GM23248 (cell line): ENCODE measurements around the gene PIK3C2B. TPM values are rescaled to one million over a fixed set of nuclear protein-coding genes. Genes with fewer than 3 reads are reported as not detected.

Experiments used
- DNase-seq: peaks from one replicate; pipeline ENCODE4 v3.0.0-alpha.2; 2015
- H2AFZ ChIP-seq: fragments of 200-600 bp; sonication (generic); 2 replicates; pipeline ENCODE4 v1.6.1; 2016; ENCODE audit warnings: antibody characterized with exemption
- H3F3A ChIP-seq: fragments of 200-600 bp; sonication (generic); 2 replicates; pipeline ENCODE4 v1.6.1; 2016; ENCODE audit warnings: mild to moderate bottlenecking, antibody characterized with exemption, mixed run types; ENCODE audit not compliant: insufficient read depth
- H3K27ac ChIP-seq: fragments of 200-600 bp; sonication (generic); 2 replicates; pipeline ENCODE4 v1.5.1; 2016; ENCODE audit warnings: mild to moderate bottlenecking
- H3K27me3 ChIP-seq: fragments of 200-600 bp; sonication (generic); replicated peaks from 2 replicates; pipeline ENCODE4 v1.6.1; 2016; ENCODE audit warnings: mild to moderate bottlenecking; ENCODE audit not compliant: insufficient read depth
- H3K36me3 ChIP-seq: fragments of 200-600 bp; sonication (generic); 2 replicates; pipeline ENCODE4 v1.6.1; 2016; ENCODE audit warnings: low read depth, mild to moderate bottlenecking
- H3K4me1 ChIP-seq: fragments of 200-600 bp; sonication (generic); 2 replicates; pipeline ENCODE4 v1.6.1; 2016; ENCODE audit warnings: mild to moderate bottlenecking; ENCODE audit not compliant: insufficient read depth
- H3K4me2 ChIP-seq: fragments of 200-600 bp; sonication (generic); one replicate; pipeline ENCODE4 v1.6.1; 2016; ENCODE audit warnings: mild to moderate bottlenecking; ENCODE audit not compliant: unreplicated experiment
- H3K4me3 ChIP-seq: fragments of 200-600 bp; sonication (generic); 2 replicates; pipeline ENCODE4 v1.5.1; 2016; ENCODE audit warnings: mild to moderate bottlenecking
- H3K79me2 ChIP-seq: fragments of 200-600 bp; sonication (generic); 2 replicates; pipeline ENCODE4 v1.6.1; 2016; ENCODE audit warnings: mild to moderate bottlenecking; ENCODE audit not compliant: insufficient read depth
- H3K9ac ChIP-seq: fragments of 200-600 bp; sonication (generic); 2 replicates; pipeline ENCODE4 v1.6.1; 2016; ENCODE audit warnings: mild to moderate bottlenecking
- H3K9me2 ChIP-seq: fragments of 200-600 bp; sonication (generic); 2 replicates; pipeline ENCODE4 v1.6.1; 2016; ENCODE audit warnings: mixed run types, mild to moderate bottlenecking, moderate library complexity; ENCODE audit not compliant: insufficient read depth
- H3K9me3 ChIP-seq: fragments of 200-600 bp; sonication (generic); one replicate; pipeline ENCODE4 v1.6.1; 2017; ENCODE audit warnings: low read depth
- H4K20me1 ChIP-seq: fragments of 200-600 bp; sonication (generic); 2 replicates; pipeline ENCODE4 v1.6.0; 2016; ENCODE audit not compliant: insufficient read depth
- EZH2 ChIP-seq: fragments of 200-600 bp; sonication (generic); IDR thresholded peaks from 2 replicates; pipeline ENCODE4 v1.6.1; 2018; ENCODE audit warnings: antibody characterized with exemption, mild to moderate bottlenecking; ENCODE audit not compliant: insufficient read depth, poor library complexity, severe bottlenecking
- EZH2phosphoT487 ChIP-seq: fragments of 200-600 bp; sonication (generic); IDR thresholded peaks from 2 replicates; pipeline ENCODE4 v1.6.1; 2018; ENCODE audit warnings: antibody characterized with exemption, moderate library complexity, mild to moderate bottlenecking, low read depth; ENCODE audit not compliant: insufficient read depth
- WGBS, 2 experiments: methylation state at CpG; one replicate each; pipeline ENCODE4 v1.1.6; 2015 to 2017; ENCODE audit warnings: low lambda C conversion rate in 2 of 2, low coverage in 1 of 2; ENCODE audit errors: missing lambda C conversion rate in 2 of 2; 5-methylcytosine and 5-hydroxymethylcytosine counted together
- in situ Hi-C: fragments of 300-500 bp; cut with MboI; formaldehyde crosslinking; loops from 2 replicates; pipeline ENCODE4 v1.15.0; 2020
- polyA plus RNA-seq: library from polyadenylated mRNA; unstranded; fragments of >200 nt; fragmentation: Nextera tagmentation; extraction: Ambion mirVana; gene quantifications from 2 replicates; pipeline ENCODE4 v1.2.1, GENCODE V29; 2016
- total RNA-seq: library from RNA; depleted of rRNA; stranded (reverse); fragments of >200 nt; shearing (Covaris generic); gene quantifications from 2 replicates; pipeline ENCODE4 v1.2.3, GENCODE V29; 2014

PIK3C2B gene
- total and polyA plus RNA-seq, 2 experiments from 2014 or later, result 0.20 to 0.76 TPM

GRCh38 chr1:204509186-204509635 lies 14.6 kb upstream of the PIK3C2B start:
- H3K27me3 ChIP-seq, result no peaks in the 10 kb centered on the region
- H3K9ac ChIP-seq, result no peak overlapping the region
- H3K9me2 ChIP-seq, result no peaks in the 10 kb centered on the region
- H3K4me2 ChIP-seq, result no peak overlapping the region
- H3K9me3 ChIP-seq, result no peaks in the 10 kb centered on the region
- H3K79me2 ChIP-seq, result no peaks in the 10 kb centered on the region
- TF ChIP-seq EZH2 (no peak), EZH2phosphoT487 (no peak)
- peaks cover 30% of the 10 kb centered on the region for H3F3A ChIP-seq
- no peak overlapping the region for H3K4me3 ChIP-seq
- no peak for DNase-seq
- H3K4me1 ChIP-seq, result peaks cover 4% of the 10 kb centered on the region; the same call in 1 of the 2 replicates
- 82 to 85% methylated on average over 9 of the region's 9 CpGs for WGBS, 2 experiments
- H4K20me1 ChIP-seq, result 0 out of 2 replicates have a peak, but pooled peaks cover 3% of the 10 kb centered on the region
- H2AFZ ChIP-seq, result no peak overlapping the region
- in situ Hi-C loops, result loop anchor here (10.0 kb wide), 1 partner anchor 64 kb away; no protein-coding TSS in a partner anchor
- H3K36me3 ChIP-seq, result no peaks in the 10 kb centered on the region
- no peak overlapping the region for H3K27ac ChIP-seq

GRCh38 chr1:204507317-204508105 lies 12.9 kb upstream of the PIK3C2B start:
- WGBS, 2 experiments, result 1 to 2% methylated on average over 22 of the region's 22 CpGs
- peak overlapping the region; percentile 92 for H2AFZ ChIP-seq
- H3K27me3 ChIP-seq, result no peaks in the 10 kb centered on the region
- peaks cover 4% of the 10 kb centered on the region; the same call in 1 of the 2 replicates for H3K4me1 ChIP-seq
- DNase-seq, result peak; percentile 66
- H3K9me3 ChIP-seq, result no peaks in the 10 kb centered on the region
- H3K9ac ChIP-seq, result peak overlapping the region; percentile 85
- H3K4me3 ChIP-seq, result peak overlapping the region; percentile 74
- TF ChIP-seq EZH2phosphoT487, result no peak
- TF ChIP-seq EZH2, result no peak
- H3F3A ChIP-seq, result peaks cover 30% of the 10 kb centered on the region
- no peaks in the 10 kb centered on the region for H3K79me2 ChIP-seq
- no peaks in the 10 kb centered on the region for H3K9me2 ChIP-seq
- H3K4me2 ChIP-seq, result peak overlapping the region; percentile 94
- no peaks in the 10 kb centered on the region for H3K36me3 ChIP-seq
- peak overlapping the region; percentile 88 for H3K27ac ChIP-seq
- in situ Hi-C loops, result loop anchor here (10.0 kb wide), 1 partner anchor 63 kb away; no protein-coding TSS in a partner anchor
- H4K20me1 ChIP-seq, result 0 out of 2 replicates have a peak, but pooled peaks cover 3% of the 10 kb centered on the region

- H3K9me2 ChIP-seq, result no peaks in the 10 kb centered on the region
- peak overlapping the region; percentile 74 for H3K4me3 ChIP-seq
- peak overlapping the region; percentile 92 for H2AFZ ChIP-seq
- peak; percentile 91 for DNase-seq
- no peaks in the 10 kb centered on the region for H3K27me3 ChIP-seq
- H4K20me1 ChIP-seq, result 0 out of 2 replicates have a peak, but pooled peaks cover 3% of the 10 kb centered on the region
- peak overlapping the region; percentile 94 for H3K4me2 ChIP-seq
- H3K36me3 ChIP-seq, result no peaks in the 10 kb centered on the region
- peak overlapping the region; percentile 85 for H3K9ac ChIP-seq
- WGBS, 2 experiments, result 0 to 1% methylated on average over 13 of the region's 13 CpGs
- no peaks in the 10 kb centered on the region for H3K79me2 ChIP-seq
- no peak for TF ChIP-seq EZH2phosphoT487
- TF ChIP-seq EZH2, result no peak
- H3F3A ChIP-seq, result peaks cover 30% of the 10 kb centered on the region
- H3K27ac ChIP-seq, result peak overlapping the region; percentile 88
- H3K4me1 ChIP-seq, result peaks cover 4% of the 10 kb centered on the region; the same call in 1 of the 2 replicates
- H3K9me3 ChIP-seq, result no peaks in the 10 kb centered on the region
- in situ Hi-C loops, result loop anchor here (10.0 kb wide), 1 partner anchor 62 kb away; no protein-coding TSS in a partner anchor
Measured at GRCh38 chr1:204506969-204507316, 12.3 kb upstream of the PIK3C2B start.

- in situ Hi-C loops, result loop anchor here (10.0 kb wide), 1 partner anchor 62 kb away; no protein-coding TSS in a partner anchor
- Histone ChIP-seq H3K27ac (peak overlapping the region; percentile 88), H3K4me1 (peaks cover 4% of the 10 kb centered on the region; the same call in 1 of the 2 replicates), H3K4me2 (peak overlapping the region; percentile 94), H3K4me3 (peak overlapping the region; percentile 74), H3K27me3 (no peaks in the 10 kb centered on the region), H3K79me2 (no peaks in the 10 kb centered on the region), H4K20me1 (0 out of 2 replicates have a peak, but pooled peaks cover 3% of the 10 kb centered on the region), H3K9me2 (no peaks in the 10 kb centered on the region), H3F3A (peaks cover 30% of the 10 kb centered on the region), H3K9me3 (no peaks in the 10 kb centered on the region), H3K36me3 (no peaks in the 10 kb centered on the region), H3K9ac (peak overlapping the region; percentile 63), H2AFZ (peak overlapping the region; percentile 79)
- 1% methylated on average over 23 to 27 of the region's 27 CpGs for WGBS, 2 experiments
- DNase-seq, result peak; percentile 91
- TF ChIP-seq EZH2 (no peak), EZH2phosphoT487 (no peak)
Measured at GRCh38 chr1:204506201-204506968, 11.8 kb upstream of the PIK3C2B start.
